K562 (cell line): ENCODE measurements around the gene PON3. TPM values are rescaled to one million over a fixed set of nuclear protein-coding genes. Genes with fewer than 3 reads are reported as not detected.

Experiments
- ARNT ChIP-seq, 2 experiments: fragments of 450-650 bp; IDR thresholded peaks; 2 replicates each; pipeline ENCODE4 v1.6.1; 2016; ENCODE audit warnings: mild to moderate bottlenecking in 1 of 2
- CCAR2 ChIP-seq: fragments of 200-400 bp; formaldehyde crosslinking; IDR thresholded peaks from 2 replicates; pipeline ENCODE4 v1.6.1; 2017; ENCODE audit warnings: mild to moderate bottlenecking, low read depth, low read length
- ETV1 ChIP-seq: fragments of 450-650 bp; conservative IDR thresholded peaks from 2 replicates; pipeline ENCODE4 v1.6.1; 2016; ENCODE audit warnings: missing genetic modification characterization, control low read depth, low read depth, missing compliant biosample characterization
- ETV6 ChIP-seq, 3 experiments: fragments of 150-350 bp in 1 of 3; sonication (generic) in 1 of 3; formaldehyde crosslinking in 1 of 3; IDR thresholded peaks; 2 replicates each; pipeline versions ENCODE4 v1.6.1 to v1.8.0; 2014 to 2022; ENCODE audit warnings: borderline replicate concordance in 2 of 3, low read depth in 2 of 3, antibody characterized with exemption in 1 of 3, low read length in 1 of 3, mild to moderate bottlenecking in 1 of 3, missing genetic modification reagents in 1 of 3
- HDAC2 ChIP-seq: fragments of 450-650 bp; IDR thresholded peaks from 2 replicates; pipeline ENCODE4 v1.6.1; 2016; ENCODE audit warnings: mild to moderate bottlenecking
- KAT7 ChIP-seq: sonication (generic); formaldehyde crosslinking; IDR thresholded peaks from 2 replicates; pipeline ENCODE4 v1.8.0; 2022; ENCODE audit warnings: missing genetic modification reagents, mild to moderate bottlenecking, borderline replicate concordance
- KLF13 ChIP-seq: fragments of 450-650 bp; IDR thresholded peaks from 2 replicates; pipeline ENCODE4 v1.6.1; 2016; ENCODE audit warnings: missing genetic modification characterization, low read depth, mild to moderate bottlenecking, missing compliant biosample characterization, moderate library complexity, borderline replicate concordance
- NELFE ChIP-seq: IDR thresholded peaks from 2 replicates; pipeline ENCODE4 v1.6.1; 2011; ENCODE audit warnings: mild to moderate bottlenecking; ENCODE audit not compliant: insufficient read depth, insufficient read length
- PHB2 ChIP-seq: fragments of 450-650 bp; IDR thresholded peaks from 2 replicates; pipeline ENCODE4 v1.6.1; 2017; ENCODE audit warnings: low read depth
- RBFOX2 ChIP-seq: fragments of 200-400 bp; formaldehyde crosslinking; IDR thresholded peaks from 2 replicates; pipeline ENCODE4 v1.6.1; 2017; ENCODE audit warnings: low read depth, mild to moderate bottlenecking, low read length, moderate library complexity
- RBM25 ChIP-seq: fragments of 200-400 bp; formaldehyde crosslinking; IDR thresholded peaks from 2 replicates; pipeline ENCODE4 v1.6.1; 2018; ENCODE audit warnings: low read length, low read depth, moderate library complexity; ENCODE audit not compliant: severe bottlenecking
- RCOR1 ChIP-seq, 2 experiments: IDR thresholded peaks; 2 replicates each; pipeline ENCODE4 v1.6.1; 2012; ENCODE audit warnings: low read depth in 2 of 2, low read length in 2 of 2, borderline replicate concordance in 1 of 2, improper control_type of control experiment in 1 of 2
- RUNX1 ChIP-seq: sonication (generic); IDR thresholded peaks from 2 replicates; pipeline ENCODE4 v1.6.1; 2016; ENCODE audit warnings: antibody characterized with exemption, low read depth
- ZFP1 ChIP-seq: fragments of 450-650 bp; formaldehyde crosslinking; IDR thresholded peaks from 2 replicates; pipeline ENCODE4 v1.4.0; 2020; ENCODE audit warnings: mild to moderate bottlenecking, mixed read lengths
- ZNF224 ChIP-seq: sonication (generic); formaldehyde crosslinking; IDR thresholded peaks from 2 replicates; pipeline ENCODE4 v1.8.0; 2022; ENCODE audit warnings: mild to moderate bottlenecking, missing genetic modification reagents
- ZNF583 ChIP-seq: fragments of 250-450 bp; sonication (Bioruptor Pico); IDR thresholded peaks from 2 replicates; pipeline ENCODE4 v1.4.0; 2020
- ZNF699 ChIP-seq: fragments of 250-450 bp; sonication (Bioruptor Pico); IDR thresholded peaks from 2 replicates; pipeline ENCODE4 v1.8.0; 2021; ENCODE audit warnings: mild to moderate bottlenecking, moderate library complexity; ENCODE audit not compliant: insufficient replicate concordance
- polyA plus RNA-seq, 8 experiments: library from polyadenylated mRNA; depleted of rRNA in 4 of 8; stranded (reverse) in 5 of 8; unstranded in 3 of 8; fragments of >200 nt; fragmentation: Nextera tagmentation in 2 of 8; fragmentation: Illumina TruSeq in 1 of 8; extraction: Ambion mirVana in 2 of 8; extraction: Trizol in 1 of 8; gene quantifications; 2 replicates each; pipeline versions ENCODE4 v1.2.1 to v1.2.3, GENCODE V29; 2011 to 2014; ENCODE audit warnings: inconsistent platforms in 1 of 8, missing spikeins in 1 of 8
- total RNA-seq, 7 experiments: library from RNA; depleted of rRNA in 6 of 7; stranded (reverse); fragments of >200 nt in 6 of 7; fragmentation: Illumina TruSeq in 2 of 7; extraction: Trizol in 2 of 7; gene quantifications; 2 replicates each; pipeline versions ENCODE4 v1.2.1 to v1.2.3, GENCODE V29; 2011 to 2021; ENCODE audit warnings: low replicate concordance in 1 of 7
- TF ChIP-seq, protein P1 (sequence below): fragments of 450-650 bp; IDR thresholded peaks from 2 replicates; pipeline ENCODE4 v1.6.1; 2016; ENCODE audit warnings: antibody characterized with exemption
- TF ChIP-seq, protein P2 (sequence below): fragments of 250-450 bp; sonication (Bioruptor Pico); IDR thresholded peaks from 2 replicates; pipeline ENCODE4 v1.8.0; 2021; ENCODE audit warnings: mild to moderate bottlenecking, moderate library complexity
- TF ChIP-seq, protein P3 (sequence below), 2 experiments: fragments of 450-650 bp; IDR thresholded peaks; 2 replicates each; pipeline ENCODE4 v1.6.1; 2018; ENCODE audit warnings: mild to moderate bottlenecking in 2 of 2, low read depth in 1 of 2; ENCODE audit not compliant: partially characterized antibody in 2 of 2

The PON3 gene
- total and polyA plus RNA-seq, 9 of the 15 experiments (the other 6 are each of a cell fraction or from before 2014, with no cell fraction given), result 0.15 to 0.38 (median 0.18) TPM; not detected in 6

DNA sequence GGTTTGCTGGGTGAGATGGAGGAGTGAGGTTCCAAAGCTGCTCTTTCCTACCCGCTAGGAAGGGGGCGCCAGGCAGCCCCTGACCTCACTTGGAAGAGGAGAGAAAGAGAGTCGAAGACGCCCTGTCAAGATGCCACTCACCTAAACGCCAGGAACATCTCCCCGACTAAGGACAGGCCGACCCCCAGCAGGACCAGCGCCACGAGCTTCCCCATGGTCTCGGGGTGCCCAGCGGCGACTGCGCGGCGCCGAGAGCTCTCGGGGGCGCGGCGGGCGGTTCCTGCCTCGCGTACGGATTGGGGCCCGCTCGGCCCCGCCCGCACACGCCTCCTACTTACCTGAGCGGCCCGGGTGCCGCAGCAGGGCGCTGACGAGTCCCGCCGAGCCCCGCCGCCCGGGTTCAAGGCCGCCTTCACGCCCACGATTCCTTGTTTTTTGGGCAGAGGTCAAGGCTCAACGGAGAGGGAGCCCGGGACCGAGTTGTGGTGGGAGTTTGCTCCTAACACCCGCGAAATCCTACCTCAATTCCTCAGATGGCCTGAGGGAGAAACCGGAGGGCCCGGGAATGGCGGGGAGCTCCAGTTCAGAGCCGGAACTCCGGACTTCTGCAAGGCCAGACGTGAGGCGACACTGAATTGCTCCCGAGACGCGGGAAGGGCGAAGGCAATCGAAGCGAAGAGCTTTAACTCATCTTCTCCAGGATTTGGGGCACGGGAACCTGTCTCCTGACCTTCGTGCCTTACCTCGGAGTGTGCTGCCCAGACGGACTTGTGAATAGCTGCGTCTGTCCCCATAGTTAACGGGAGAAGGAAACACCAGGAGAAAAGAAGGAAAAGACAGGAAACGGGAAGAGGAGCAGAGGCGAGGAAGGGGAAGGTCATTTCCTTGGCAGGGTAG is at the start of gene PON3 (continued):
- TF ChIP-seq HDAC2, result no peak
- 0 out of 2 replicates have a peak, but pooled peaks have one; percentile 36 for TF ChIP-seq RBFOX2
- TF ChIP-seq NELFE, result no peak
- TF ChIP-seq CCAR2, result no peak
- peak in 1 of 2 experiments; percentile 57; a peak in 1 of 4 replicates for TF ChIP-seq RCOR1 (IDR thresholded peaks at IDR 0.05; ENCODE audit: borderline replicate concordance in 1 of 2, low read depth in 2 of 2, low read length in 2 of 2)
- no peak for TF ChIP-seq RBM25
- TF ChIP-seq ZNF583 (CRISPR knock-in tag), result no peak
- no peak for TF ChIP-seq PHB2
- 0 out of 2 replicates have a peak, but pooled peaks have one; percentile 40 for TF ChIP-seq KLF13 (tag)
- TF ChIP-seq ZNF224, result no peak
- TF ChIP-seq ZNF699, result no peak
- TF ChIP-seq ETV1 (tag), result no peak
- TF ChIP-seq, protein P1, sequence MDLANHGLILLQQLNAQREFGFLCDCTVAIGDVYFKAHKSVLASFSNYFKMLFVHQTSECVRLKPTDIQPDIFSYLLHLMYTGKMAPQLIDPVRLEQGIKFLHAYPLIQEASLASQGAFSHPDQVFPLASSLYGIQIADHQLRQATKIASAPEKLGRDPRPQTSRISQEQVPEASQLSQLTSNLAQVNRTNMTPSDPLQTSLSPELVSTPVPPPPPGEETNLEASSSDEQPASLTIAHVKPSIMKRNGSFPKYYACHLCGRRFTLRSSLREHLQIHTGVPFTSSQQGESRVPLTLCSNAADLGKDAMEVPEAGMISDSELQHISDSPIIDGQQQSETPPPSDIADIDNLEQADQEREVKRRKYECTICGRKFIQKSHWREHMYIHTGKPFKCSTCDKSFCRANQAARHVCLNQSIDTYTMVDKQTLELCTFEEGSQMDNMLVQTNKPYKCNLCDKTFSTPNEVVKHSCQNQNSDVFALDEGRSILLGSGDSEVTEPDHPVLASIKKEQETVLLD, result no peak
- TF ChIP-seq, protein P2, sequence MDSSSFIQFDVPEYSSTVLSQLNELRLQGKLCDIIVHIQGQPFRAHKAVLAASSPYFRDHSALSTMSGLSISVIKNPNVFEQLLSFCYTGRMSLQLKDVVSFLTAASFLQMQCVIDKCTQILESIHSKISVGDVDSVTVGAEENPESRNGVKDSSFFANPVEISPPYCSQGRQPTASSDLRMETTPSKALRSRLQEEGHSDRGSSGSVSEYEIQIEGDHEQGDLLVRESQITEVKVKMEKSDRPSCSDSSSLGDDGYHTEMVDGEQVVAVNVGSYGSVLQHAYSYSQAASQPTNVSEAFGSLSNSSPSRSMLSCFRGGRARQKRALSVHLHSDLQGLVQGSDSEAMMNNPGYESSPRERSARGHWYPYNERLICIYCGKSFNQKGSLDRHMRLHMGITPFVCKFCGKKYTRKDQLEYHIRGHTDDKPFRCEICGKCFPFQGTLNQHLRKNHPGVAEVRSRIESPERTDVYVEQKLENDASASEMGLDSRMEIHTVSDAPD (CRISPR knock-in tag), result no peak
- no peak for TF ChIP-seq RUNX1
- no peak for TF ChIP-seq ETV6 (IDR thresholded peaks at IDR 0.05; ENCODE audit: borderline replicate concordance in 1 of 2, low read depth in 2 of 2, low read length in 1 of 2)
- TF ChIP-seq ETV6 (CRISPR knock-in tag; IDR thresholded peaks at IDR 0.05; ENCODE audit: borderline replicate concordance), result no peak
- TF ChIP-seq, protein P3, sequence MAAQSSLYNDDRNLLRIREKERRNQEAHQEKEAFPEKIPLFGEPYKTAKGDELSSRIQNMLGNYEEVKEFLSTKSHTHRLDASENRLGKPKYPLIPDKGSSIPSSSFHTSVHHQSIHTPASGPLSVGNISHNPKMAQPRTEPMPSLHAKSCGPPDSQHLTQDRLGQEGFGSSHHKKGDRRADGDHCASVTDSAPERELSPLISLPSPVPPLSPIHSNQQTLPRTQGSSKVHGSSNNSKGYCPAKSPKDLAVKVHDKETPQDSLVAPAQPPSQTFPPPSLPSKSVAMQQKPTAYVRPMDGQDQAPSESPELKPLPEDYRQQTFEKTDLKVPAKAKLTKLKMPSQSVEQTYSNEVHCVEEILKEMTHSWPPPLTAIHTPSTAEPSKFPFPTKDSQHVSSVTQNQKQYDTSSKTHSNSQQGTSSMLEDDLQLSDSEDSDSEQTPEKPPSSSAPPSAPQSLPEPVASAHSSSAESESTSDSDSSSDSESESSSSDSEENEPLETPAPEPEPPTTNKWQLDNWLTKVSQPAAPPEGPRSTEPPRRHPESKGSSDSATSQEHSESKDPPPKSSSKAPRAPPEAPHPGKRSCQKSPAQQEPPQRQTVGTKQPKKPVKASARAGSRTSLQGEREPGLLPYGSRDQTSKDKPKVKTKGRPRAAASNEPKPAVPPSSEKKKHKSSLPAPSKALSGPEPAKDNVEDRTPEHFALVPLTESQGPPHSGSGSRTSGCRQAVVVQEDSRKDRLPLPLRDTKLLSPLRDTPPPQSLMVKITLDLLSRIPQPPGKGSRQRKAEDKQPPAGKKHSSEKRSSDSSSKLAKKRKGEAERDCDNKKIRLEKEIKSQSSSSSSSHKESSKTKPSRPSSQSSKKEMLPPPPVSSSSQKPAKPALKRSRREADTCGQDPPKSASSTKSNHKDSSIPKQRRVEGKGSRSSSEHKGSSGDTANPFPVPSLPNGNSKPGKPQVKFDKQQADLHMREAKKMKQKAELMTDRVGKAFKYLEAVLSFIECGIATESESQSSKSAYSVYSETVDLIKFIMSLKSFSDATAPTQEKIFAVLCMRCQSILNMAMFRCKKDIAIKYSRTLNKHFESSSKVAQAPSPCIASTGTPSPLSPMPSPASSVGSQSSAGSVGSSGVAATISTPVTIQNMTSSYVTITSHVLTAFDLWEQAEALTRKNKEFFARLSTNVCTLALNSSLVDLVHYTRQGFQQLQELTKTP (IDR thresholded peaks at IDR 0.05; ENCODE audit: low read depth in 1 of 2, partially characterized antibody in 2 of 2), result no peak
- no peak for TF ChIP-seq ARNT (IDR thresholded peaks at IDR 0.05)
- TF ChIP-seq KAT7, result no peak
- no peak for TF ChIP-seq ZFP1 (CRISPR knock-in tag)
